HK-2 (cell line): ENCODE results near the gene RET.

Experiments used
- DNase-seq: peaks from one replicate; pipeline ENCODE4 v3.0.0-alpha.2; 2018; ENCODE audit not compliant: unreplicated experiment

The RET gene

DNA sequence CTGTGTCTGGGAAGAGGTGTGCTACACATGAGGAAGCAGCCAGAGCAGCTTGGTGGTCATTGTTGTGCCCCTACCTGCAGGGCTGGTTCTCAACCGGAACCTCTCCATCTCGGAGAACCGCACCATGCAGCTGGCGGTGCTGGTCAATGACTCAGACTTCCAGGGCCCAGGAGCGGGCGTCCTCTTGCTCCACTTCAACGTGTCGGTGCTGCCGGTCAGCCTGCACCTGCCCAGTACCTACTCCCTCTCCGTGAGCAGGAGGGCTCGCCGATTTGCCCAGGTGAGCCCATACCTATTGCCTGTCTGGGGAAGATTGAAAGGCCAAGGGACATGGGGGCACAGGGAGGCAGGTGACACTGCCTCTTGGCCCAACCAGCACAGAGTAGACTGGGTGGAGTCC is 32.1 kb downstream of the RET start:
- DNase-seq, result no peak

DNA sequence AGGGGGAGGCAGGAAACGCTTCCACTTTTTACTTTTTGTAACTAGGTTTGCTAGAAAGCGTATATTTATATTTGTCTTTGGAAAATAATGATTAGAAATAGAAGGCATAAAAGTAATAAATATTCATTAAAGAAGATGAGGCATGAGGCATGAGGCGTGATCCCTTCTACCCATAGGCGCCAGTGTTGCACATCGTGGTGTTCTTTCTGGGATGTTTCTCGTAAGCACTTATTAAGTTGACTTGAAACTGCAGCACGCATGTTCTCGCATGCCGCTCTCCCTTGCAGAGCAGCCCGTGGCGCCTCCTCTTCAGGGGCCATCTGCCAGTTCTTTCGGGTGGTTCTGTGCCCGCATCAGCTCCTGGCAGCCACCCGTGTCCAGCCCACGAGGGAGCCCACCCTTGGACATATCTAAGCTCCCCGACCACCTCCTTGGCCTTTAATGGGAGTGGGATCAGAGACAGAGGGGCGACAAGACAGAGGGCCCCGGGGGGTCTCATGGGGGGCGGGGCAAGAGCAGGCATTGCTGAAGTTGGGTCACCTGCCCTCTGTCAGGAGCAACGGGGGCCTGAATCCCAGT is 32.9 kb downstream of the RET start:
- no peak for DNase-seq

DNA sequence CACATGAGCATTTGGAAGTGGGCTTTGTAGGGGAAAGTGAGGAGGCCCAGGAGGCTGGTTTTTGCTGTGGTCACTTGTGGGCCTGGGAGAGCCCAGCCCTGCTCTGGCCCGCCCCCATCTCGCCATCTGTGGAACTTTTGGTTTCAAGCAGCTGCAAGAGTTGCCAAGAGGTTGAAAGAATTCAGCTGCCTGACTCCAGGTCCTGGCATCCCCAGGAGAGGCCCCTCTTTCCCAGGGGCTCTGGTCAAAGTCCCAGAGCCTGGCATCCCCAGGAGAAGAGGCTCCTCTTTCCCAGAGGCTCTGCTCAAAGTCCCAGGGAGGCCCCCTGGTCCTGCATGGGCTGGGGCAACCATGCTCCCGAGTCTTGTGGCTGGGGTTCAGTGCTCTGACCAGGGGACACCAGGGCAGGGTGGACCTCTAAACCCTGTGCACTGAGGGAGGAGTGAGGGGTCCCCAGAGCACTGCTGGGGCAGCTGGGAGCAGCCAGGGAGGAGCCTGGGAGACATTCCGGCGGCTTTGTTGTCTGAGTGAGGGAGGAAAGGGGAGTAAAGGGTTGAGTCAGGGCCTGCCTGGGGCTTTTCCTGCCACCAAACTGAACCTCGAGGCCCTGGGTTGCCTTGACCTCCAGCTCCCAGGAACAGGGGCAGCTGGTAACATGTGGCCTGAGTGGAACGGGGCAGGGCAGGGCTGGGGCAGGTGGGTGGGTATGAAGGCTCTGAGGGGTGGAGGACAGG is 33.6 kb downstream of the RET start:
- no peak for DNase-seq

DNA sequence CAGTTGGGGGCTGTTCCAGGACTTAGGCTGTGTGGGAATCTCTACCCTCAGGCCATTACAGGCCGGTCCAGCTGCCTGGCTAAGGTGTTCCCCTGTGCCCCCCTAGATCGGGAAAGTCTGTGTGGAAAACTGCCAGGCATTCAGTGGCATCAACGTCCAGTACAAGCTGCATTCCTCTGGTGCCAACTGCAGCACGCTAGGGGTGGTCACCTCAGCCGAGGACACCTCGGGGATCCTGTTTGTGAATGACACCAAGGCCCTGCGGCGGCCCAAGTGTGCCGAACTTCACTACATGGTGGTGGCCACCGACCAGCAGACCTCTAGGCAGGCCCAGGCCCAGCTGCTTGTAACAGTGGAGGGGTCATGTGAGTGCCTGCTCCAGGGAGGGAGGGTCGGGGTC is 34.2 kb downstream of the RET start:
- no peak for DNase-seq

DNA sequence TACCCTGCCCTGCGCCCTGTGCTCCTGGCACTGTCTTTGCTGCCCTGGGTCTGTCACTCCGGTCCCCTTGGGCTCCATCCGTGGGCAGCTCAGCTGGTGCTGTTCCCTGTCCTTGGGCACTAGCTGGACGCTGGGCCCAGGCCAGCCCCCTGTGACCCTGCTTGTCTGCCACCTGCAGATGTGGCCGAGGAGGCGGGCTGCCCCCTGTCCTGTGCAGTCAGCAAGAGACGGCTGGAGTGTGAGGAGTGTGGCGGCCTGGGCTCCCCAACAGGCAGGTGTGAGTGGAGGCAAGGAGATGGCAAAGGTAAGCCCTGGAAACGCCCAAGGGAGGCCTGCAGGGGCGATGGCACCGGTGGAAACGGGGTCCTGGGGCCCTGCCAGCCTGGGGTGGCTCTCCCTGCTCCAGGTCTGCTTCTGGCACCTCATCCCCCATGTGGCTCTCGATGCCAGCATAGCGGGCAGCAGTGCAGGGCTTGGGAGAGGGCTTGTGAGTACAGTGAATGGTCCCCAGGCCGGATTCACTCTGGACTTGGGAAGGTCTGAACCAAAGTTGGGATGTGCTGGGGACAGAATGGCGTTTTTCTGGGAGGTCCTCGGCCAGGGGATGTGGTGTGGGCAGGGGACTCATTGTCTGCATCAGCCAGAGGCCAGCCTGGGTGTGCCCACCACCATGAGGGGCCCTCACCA is 35.2 kb downstream of the RET start:
- DNase-seq, result no peak

DNA sequence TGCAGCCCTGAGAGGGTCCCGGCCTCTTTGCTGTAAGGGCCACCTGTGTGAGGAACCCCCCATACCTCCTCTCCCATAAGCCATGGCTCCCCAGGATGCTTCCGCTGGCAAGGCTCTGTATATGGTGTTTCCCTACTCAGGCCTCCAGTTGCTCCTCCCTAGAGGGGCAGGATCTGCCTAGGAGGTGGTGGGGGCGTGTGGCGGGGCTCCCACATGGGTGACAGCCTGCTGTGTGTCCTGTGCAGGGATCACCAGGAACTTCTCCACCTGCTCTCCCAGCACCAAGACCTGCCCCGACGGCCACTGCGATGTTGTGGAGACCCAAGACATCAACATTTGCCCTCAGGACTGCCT is 35.7 kb downstream of the RET start:
- DNase-seq, result no peak

DNA sequence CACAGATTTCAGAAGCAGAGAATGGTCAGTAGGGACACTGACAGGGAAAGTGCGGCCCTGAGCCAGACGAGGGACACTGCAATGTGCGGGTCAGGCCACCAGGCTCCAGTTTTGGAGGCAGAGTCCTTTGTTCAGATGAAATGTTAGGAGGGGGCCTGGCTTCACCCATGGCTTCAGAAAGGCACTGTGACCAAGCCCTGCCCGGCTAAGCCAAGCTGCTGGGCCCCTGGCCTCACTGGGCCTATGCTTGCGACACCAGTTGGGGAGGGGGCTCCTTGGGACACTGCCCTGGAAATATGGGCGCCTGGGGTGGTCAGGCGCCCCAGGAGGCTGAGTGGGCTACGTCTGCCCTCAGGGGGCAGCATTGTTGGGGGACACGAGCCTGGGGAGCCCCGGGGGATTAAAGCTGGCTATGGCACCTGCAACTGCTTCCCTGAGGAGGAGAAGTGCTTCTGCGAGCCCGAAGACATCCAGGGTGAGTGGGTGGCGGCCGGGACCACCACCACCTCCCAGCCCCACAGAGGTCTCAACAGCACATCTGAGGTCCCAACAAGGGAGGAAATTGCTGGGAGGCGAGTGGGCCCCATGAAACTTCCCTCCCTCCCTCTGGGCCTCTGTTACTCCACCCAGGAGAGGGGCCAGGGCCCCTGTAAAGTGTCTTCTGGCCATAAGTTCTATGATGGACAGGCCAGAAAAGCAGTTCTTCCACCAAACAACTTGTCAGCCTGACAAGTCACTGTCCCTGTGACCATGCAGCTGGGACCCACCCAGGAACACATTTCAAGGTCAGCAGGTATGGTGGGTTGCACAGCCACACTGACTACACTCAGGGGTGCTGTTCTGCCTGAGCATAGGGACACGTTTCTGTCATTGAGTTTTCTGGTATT is 36.6 kb downstream of the RET start:
- no peak for DNase-seq

DNA sequence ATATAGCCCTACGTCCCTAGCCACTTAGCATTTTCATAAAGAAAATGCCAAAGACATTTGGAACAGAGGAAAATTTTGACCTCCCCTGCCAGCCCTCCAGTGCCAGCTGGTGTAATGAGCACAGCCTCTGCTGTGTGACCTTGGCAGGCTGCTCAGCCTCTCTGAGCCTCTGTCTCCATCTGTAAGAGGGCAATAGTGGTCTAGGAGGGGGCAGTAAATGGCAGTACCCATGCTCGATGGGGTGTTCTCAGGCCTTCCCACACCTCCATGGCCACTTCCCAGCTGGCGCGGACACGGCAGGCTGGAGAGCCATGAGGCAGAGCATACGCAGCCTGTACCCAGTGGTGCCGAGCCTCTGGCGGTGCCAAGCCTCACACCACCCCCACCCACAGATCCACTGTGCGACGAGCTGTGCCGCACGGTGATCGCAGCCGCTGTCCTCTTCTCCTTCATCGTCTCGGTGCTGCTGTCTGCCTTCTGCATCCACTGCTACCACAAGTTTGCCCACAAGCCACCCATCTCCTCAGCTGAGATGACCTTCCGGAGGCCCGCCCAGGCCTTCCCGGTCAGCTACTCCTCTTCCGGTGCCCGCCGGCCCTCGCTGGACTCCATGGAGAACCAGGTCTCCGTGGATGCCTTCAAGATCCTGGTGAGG is 37.3 kb downstream of the RET start:
- no peak for DNase-seq

DNA sequence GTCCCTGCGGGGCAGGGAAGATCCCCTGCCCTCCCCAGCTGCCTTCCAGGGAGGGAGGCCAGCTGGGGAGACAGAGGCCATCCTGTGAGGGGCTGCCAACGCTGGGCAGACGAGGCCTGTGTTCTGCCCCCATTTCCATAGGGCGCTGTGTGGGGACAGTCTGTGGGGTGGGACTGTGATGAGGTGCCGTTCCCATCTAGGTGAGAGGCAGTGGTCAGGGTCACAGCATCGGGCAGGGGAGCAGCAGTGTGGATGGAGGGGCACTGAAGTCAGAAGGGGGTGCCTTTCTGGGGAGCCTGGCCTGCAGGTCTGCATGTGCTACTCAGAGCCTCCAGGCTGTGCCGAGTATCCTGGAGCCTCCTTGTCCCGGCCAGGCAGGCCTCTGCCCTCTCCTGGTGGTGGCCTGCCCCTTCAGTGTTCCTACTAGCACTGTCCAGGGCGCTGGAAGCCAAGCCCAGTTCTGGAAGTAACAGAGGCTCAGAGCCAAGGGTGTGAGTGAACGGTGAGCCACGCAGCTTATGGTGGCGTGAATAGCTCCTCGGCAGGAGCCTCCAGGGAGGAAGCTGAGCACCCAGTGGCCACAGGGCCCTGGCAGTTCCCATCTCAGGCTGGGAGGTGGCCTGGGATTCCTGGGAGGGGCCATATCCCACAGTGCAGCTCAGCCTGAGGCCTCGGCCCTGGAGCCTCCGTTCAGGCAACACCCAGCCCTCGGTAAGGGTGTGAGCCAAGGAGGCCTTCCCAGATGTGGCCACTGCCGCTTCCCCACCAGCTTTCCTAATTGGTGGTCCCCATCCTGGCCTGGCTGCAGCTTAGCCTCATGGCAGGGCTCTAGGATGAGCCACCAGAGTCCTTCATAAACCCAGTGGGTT is 38.1 kb downstream of the RET start:
- no peak for DNase-seq

DNA sequence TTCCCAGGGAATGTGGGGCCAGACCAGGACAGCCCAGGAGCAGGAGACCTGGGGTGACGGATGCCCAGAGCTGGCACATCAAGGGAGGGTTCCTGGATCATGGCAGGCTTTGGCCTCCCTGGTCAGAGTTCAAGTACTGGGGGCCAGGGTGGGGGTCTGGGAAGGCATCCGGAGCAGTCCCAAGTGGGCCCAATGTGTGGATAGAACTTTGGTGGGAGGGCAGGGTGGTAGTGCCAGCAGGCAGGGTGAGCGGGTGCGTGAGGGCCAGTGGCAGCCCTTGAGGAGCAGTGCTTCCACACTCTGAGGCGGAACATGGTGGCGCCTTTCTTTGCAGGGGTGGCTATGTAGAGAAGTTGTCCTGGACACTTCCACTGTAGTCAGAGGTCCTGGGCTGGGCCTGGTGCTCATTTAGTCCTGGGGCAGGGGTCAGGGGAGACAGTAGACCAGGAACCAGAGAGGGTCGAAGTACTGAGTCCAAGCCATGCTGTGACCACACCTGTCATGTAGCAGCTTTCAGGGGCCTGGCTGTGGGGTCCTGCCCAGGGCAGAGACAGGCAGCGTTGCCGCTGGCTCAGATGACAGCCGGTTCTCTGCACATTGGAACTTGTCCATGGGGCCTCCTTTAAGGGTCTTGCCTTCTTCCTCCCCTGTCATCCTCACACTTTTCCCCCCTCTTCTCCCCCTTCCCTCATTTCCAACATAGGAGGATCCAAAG is 39.2 kb downstream of the RET start:
- no peak for DNase-seq

DNA sequence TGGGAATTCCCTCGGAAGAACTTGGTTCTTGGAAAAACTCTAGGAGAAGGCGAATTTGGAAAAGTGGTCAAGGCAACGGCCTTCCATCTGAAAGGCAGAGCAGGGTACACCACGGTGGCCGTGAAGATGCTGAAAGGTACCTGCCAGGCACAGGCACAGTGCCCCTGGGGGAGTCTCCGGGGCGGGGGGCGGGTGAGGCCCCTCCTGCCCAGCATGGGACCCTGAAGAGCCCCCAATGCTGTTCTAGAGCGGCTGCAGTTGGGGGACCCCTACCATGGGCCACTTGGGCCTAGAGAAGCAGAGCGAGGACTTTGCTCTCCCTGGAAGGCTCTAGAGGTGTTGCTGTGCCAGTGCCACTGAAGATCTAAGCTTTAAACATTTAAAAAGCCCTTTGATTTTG is 39.7 kb downstream of the RET start:
- no peak for DNase-seq

DNA sequence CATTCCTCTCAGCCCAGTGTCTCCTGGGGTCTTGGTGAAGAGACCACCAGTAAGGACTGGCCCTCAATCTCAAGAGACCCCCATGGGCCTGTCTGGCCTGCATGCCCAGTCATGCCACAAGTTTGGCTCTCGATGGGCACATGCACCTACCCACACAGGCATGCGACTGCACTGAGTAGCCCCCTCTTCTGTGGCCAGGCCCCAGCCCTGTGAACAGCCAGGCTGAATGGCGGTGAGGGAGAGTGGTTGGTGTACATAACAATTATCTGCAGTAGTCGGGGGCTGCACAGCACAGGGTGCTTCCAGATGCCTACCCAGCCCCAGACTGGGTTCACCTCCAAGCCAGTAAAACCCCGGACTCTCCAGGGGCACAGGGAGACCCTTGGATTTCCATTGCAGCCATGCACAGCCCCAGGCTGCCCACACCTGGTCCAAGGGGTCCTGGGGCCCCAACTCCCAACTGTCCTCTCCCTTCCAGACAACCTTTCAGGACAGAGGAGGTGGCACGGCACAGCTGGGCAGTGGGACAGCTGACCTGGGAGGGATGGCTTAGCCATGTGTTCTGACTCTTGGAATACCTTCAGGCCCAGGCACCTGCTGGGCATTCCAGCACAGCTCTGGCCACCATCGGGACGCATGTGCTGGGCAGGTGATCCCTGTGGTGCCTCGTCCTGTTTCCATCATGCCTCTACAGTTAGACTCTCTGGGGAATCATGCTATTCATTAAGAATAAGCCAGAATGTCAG is 40.3 kb downstream of the RET start:
- DNase-seq, result no peak

DNA sequence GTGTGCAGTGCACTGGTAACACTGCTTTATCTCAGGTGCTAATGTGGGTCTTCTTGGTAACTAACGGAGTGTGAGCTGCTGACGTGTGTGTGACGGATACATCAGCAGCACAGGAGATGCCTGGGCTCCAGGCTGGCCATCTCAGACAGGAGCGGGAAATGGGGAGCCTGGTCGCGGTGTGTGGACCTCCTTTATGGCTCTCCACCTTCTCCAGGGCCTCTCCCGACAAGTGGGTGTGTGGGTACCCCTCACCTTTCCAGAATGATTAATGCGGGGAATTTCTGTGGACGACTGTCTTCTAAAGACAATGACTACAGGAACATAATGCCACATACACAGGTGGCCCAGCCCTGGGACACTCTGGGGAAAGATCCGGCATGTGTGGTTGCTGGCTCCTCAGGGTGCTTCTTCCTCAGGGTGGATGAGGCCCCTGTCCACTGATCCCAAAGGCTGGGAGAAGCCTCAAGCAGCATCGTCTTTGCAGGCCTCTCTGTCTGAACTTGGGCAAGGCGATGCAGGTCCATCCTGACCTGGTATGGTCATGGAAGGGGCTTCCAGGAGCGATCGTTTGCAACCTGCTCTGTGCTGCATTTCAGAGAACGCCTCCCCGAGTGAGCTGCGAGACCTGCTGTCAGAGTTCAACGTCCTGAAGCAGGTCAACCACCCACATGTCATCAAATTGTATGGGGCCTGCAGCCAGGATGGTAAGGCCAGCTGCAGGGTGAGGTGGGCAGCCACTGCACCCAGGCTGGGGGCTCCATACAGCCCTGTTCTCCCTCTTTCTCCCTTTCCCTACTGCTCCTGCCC is 41.1 kb downstream of the RET start:
- no peak for DNase-seq

DNA sequence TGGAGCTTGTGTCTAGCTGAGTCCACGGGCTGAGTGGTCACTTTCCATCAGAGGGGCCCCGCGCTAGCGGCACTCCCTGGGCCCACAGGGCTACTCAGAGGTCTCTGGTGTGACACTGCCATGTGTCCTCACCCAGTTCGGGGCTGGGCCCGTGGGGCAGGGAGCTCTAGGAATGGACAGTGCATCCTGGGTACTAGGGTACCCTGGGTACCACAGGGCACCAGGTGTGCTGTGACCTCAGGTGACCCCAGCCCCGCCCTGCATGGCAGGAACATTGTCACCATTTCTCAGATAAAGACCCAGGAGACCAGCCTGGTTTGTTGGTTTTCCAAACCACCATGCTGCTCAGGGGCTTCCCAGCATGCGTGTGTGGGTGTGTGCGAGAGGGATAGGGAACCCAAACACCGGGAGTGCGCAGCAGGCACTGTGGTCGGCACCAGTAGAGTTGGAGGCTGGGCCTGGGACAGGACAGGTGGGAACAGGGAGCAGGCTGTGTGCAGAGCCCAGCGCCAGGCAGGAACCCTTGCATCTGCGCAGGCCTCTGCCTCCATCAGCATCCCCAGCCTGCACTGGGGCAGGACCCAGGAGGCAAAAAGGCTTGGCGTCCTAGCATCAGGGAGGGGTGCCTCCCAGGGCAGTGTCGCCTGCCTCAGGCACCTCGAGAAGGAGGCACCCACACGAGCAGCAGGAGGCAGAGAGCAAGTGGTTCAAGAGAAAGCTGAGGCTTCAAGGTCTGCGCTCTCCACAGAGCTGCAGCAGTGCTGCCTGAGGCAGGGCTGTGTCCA is 42.0 kb downstream of the RET start:
- no peak for DNase-seq

DNA sequence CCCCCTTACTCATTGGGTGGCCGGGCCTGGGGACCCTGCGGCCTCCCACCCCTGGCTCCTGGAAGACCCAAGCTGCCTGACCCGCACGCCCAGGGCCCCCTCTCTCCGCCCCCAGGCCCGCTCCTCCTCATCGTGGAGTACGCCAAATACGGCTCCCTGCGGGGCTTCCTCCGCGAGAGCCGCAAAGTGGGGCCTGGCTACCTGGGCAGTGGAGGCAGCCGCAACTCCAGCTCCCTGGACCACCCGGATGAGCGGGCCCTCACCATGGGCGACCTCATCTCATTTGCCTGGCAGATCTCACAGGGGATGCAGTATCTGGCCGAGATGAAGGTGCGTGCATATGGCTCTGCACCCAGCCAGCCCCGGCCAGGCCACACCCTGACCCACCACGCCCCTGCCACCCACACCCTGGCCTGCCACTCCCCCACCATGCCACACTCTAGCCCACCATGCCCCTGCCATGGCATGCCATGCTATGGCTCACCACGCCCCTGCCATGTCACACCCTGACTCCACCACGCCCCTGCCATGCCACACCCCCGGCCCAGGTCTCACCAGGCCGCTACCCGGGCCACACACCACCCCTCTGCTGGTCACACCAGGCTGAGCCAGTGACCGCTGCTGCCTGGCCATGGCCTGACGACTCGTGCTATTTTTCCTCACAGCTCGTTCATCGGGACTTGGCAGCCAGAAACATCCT is 42.7 kb downstream of the RET start:
- DNase-seq, result no peak

DNA sequence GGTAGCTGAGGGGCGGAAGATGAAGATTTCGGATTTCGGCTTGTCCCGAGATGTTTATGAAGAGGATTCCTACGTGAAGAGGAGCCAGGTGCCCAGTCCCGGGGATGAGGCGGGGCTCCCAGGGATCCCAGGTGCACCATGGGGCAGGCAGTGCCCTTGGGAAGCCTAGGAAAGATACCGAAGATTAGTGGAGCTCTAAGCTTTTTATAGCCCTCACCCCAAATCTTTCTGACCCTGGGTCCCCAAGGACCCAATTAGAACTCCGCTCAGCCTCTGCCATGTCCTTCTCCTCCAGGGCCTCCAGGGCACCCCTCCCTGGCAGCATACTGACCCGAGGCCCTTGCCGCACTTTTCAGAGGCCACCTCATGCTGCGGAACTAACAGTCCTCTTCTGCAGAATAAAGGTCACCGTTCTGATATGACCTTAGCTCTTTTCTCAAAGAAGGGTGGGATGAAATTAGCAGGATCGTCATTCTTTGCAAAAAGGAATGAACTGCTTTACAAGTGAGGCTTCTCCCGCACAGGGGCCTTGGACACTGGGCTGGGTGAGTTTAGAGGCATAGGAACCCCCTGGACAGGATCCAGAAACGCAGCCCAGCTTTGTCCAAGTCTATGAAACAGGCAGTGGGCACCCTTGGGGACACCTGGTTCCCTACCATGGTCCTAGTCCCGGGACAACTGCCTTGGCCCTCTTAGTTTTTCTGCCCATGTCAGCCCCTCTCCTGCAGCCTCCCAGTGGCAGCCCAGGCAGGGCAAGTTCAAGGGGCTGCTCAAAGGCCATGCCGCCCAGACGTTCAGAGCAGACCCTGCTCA is 43.5 kb downstream of the RET start:
- DNase-seq, result no peak
